ENCODE measurements around the gene CAMTA1. TPM values are rescaled to one million over a fixed set of nuclear protein-coding genes. Genes with fewer than 3 reads are reported as not detected.

Gene CAMTA1
- total RNA-seq, 1 experiment from 2014 or later: 82.2 TPM

GRCh38 chr1:7258589-7259135 lies 473.4 kb downstream of the CAMTA1 start:
- Histone ChIP-seq H3K27ac (ENCODE audit: low read length) (no peak overlapping the region), H3K4me1 (ENCODE audit: control insufficient read depth, insufficient read depth, low read length) (no peaks in the 10 kb centered on the region), H3K27me3 (ENCODE audit: control insufficient read depth, insufficient read depth, low read length) (no peaks in the 10 kb centered on the region), H3K9me3 (ENCODE audit: control insufficient read depth, insufficient read depth, low read depth, low read length) (no peaks in the 10 kb centered on the region), H3K4me3 (ENCODE audit: low read depth in 2 of 2, low read length in 2 of 2) (no peak overlapping the region), H3K36me3 (ENCODE audit: control insufficient read depth, insufficient read depth, low read length) (no peaks in the 10 kb centered on the region)
- ChIA-PET POLR2A (no interaction called here), CTCF (no interaction called here)
- in situ Hi-C loops (cut with HindIII; ENCODE audit: low pct_unique_long_range_greater_than_20kb, low sequenced_read_pairs) (no loop called here), intact Hi-C loops (cut with micrococcal nuclease; ENCODE audit: unreplicated experiment) (no loop called here)
- DNase-seq (ENCODE audit: low read depth, low spot score): no peak
- BruUV-seq (replicated peaks): no TSS peak
- ATAC-seq: no peak
- TF ChIP-seq POLR2AphosphoS5 (IDR thresholded peaks at IDR 0.05; ENCODE audit: low read depth, low read length) (no peak), SIN3A (IDR thresholded peaks at IDR 0.05; ENCODE audit: borderline replicate concordance, insufficient read depth, low read depth, low read length) (no peak), REST (IDR thresholded peaks at IDR 0.05; ENCODE audit: insufficient read depth in 1 of 2, low read depth in 2 of 2, low read length in 1 of 2) (no peak), TCF7L2 (IDR thresholded peaks at IDR 0.05; ENCODE audit: low read depth, low read length) (no peak)
- TF ChIP-seq, protein P1, sequence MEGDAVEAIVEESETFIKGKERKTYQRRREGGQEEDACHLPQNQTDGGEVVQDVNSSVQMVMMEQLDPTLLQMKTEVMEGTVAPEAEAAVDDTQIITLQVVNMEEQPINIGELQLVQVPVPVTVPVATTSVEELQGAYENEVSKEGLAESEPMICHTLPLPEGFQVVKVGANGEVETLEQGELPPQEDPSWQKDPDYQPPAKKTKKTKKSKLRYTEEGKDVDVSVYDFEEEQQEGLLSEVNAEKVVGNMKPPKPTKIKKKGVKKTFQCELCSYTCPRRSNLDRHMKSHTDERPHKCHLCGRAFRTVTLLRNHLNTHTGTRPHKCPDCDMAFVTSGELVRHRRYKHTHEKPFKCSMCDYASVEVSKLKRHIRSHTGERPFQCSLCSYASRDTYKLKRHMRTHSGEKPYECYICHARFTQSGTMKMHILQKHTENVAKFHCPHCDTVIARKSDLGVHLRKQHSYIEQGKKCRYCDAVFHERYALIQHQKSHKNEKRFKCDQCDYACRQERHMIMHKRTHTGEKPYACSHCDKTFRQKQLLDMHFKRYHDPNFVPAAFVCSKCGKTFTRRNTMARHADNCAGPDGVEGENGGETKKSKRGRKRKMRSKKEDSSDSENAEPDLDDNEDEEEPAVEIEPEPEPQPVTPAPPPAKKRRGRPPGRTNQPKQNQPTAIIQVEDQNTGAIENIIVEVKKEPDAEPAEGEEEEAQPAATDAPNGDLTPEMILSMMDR (IDR thresholded peaks at IDR 0.05): no peak

DNA sequence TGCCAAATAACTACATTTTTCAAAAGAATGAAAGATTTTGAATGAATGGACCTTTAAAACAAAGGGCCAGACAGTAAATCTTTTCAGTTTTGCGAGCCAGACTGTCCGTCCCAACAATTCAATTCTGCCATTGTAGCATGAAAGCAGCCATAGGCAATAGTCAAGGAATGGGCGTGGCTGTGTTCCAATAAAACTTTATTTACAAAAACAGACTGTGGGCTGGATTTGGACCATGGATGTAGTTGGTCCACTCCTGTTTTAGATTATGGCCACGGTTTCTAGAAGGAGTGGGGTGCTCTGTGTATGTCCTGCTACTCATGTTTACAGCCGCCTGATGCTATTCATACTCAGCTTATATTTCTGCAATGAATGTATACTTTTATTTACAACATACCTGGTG lies 474.7 kb downstream of the CAMTA1 start:
- no peak for ATAC-seq
- BruUV-seq (replicated peaks): no TSS peak
- Histone ChIP-seq H3K36me3 (ENCODE audit: control insufficient read depth, insufficient read depth, low read length) (no peaks in the 10 kb centered on the region), H3K27ac (ENCODE audit: low read length) (no peak overlapping the region), H3K4me1 (ENCODE audit: control insufficient read depth, insufficient read depth, low read length) (peaks cover 7% of the 10 kb centered on the region), H3K27me3 (ENCODE audit: control insufficient read depth, insufficient read depth, low read length) (no peaks in the 10 kb centered on the region), H3K9me3 (ENCODE audit: control insufficient read depth, insufficient read depth, low read depth, low read length) (no peaks in the 10 kb centered on the region), H3K4me3 (ENCODE audit: low read depth in 2 of 2, low read length in 2 of 2) (no peak overlapping the region)
- POLR2A ChIA-PET: no interaction called here
- intact Hi-C loops (cut with micrococcal nuclease; ENCODE audit: unreplicated experiment): no loop called here
- TF ChIP-seq, protein P1 (IDR thresholded peaks at IDR 0.05): no peak
- TF ChIP-seq POLR2AphosphoS5 (IDR thresholded peaks at IDR 0.05; ENCODE audit: low read depth, low read length): no peak
- no peak for TF ChIP-seq TCF7L2 (IDR thresholded peaks at IDR 0.05; ENCODE audit: low read depth, low read length)
- no peak for TF ChIP-seq REST (IDR thresholded peaks at IDR 0.05; ENCODE audit: insufficient read depth in 1 of 2, low read depth in 2 of 2, low read length in 1 of 2)
- in situ Hi-C loops (cut with HindIII; ENCODE audit: low pct_unique_long_range_greater_than_20kb, low sequenced_read_pairs): no loop called here
- CTCF ChIA-PET: no interaction called here
- DNase-seq (ENCODE audit: low read depth, low spot score): no peak
